Fibroblast of upper back skin (primary cell): ENCODE data around the gene SLC23A1.
"Not testable (repeated sequence)": the region's sequence is repeated elsewhere in the genome, so short reads cannot be mapped to it uniquely, and the experiment has no call there.

Experiments used
- DNase-seq: peaks from one replicate; pipeline ENCODE4 v3.0.0-alpha.2; 2013

Gene SLC23A1

GRCh38 chr5:139383275-139383992, at the start of gene SLC23A1:
TSS of gene SLC23A1 (minus strand) at chr5:139383297. CDS start at chr5:139383253, 44 bp downstream.
- no peak for DNase-seq

- no peak for DNase-seq
These were observed 48.6 kb upstream of the SLC23A1 start for GRCh38 chr5:139431706-139432105.

GRCh38 chr5:139430015-139430414, 46.9 kb upstream of the SLC23A1 start:
- DNase-seq: no peak

GRCh38 chr5:139426203-139426885, 43.2 kb upstream of the SLC23A1 start:
- peak; percentile 80 for DNase-seq

- DNase-seq: no peak
These were observed 42.4 kb upstream of the SLC23A1 start for GRCh38 chr5:139425497-139425896.

GRCh38 chr5:139422307-139422893, 39.3 kb upstream of the SLC23A1 start:
- DNase-seq: peak; percentile 72

- DNase-seq: no peak
These were observed 36.4 kb upstream of the SLC23A1 start for GRCh38 chr5:139419226-139420192.

- no peak for DNase-seq
These were observed 35.7 kb upstream of the SLC23A1 start for GRCh38 chr5:139418793-139419192.

- DNase-seq: no peak
These were observed 34.1 kb upstream of the SLC23A1 start for GRCh38 chr5:139417214-139417613.

- DNase-seq: no peak
These were observed 33.6 kb upstream of the SLC23A1 start for GRCh38 chr5:139416651-139417050.

GRCh38 chr5:139415869-139416268, 32.8 kb upstream of the SLC23A1 start:
- DNase-seq: no peak

- no peak for DNase-seq
These were observed 32.2 kb upstream of the SLC23A1 start for GRCh38 chr5:139415221-139415861.

- DNase-seq: no peak
These were observed 31.6 kb upstream of the SLC23A1 start for GRCh38 chr5:139414581-139415130.

- no peak for DNase-seq
These were observed 30.9 kb upstream of the SLC23A1 start for GRCh38 chr5:139413963-139414362.

GRCh38 chr5:139413153-139413552, 30.1 kb upstream of the SLC23A1 start:
- no peak for DNase-seq

- no peak for DNase-seq
These were observed 28.1 kb upstream of the SLC23A1 start for GRCh38 chr5:139410993-139411828.

GRCh38 chr5:139410121-139410992, 27.3 kb upstream of the SLC23A1 start:
- no peak for DNase-seq

GRCh38 chr5:139409116-139409515, 26.0 kb upstream of the SLC23A1 start:
- not testable (repeated sequence) for DNase-seq

GRCh38 chr5:139408191-139408590, 25.1 kb upstream of the SLC23A1 start:
- DNase-seq: no peak

GRCh38 chr5:139407517-139407916, 24.4 kb upstream of the SLC23A1 start:
- no peak for DNase-seq
